ENCODE results near the gene PRPS1.

- TF ChIP-seq POLR2A (IDR thresholded peaks at IDR 0.05; ENCODE audit: low read length) (no peak), GATA1 (IDR thresholded peaks at IDR 0.05; ENCODE audit: low read depth, low read length) (no peak)
These were observed 31.7 kb upstream of the PRPS1 start for GRCh38 chrX:107596651-107597050.

Data from erythroblast (primary cell).